ENCODE results near the gene TIPRL.
"Not testable (repeated sequence)": the region's sequence is repeated elsewhere in the genome, so short reads cannot be mapped to it uniquely, and the experiment has no call there.

The TIPRL gene

GRCh38 chr1:168178638-168179437 lies at the start of gene TIPRL:
Gene TIPRL, plus strand, starts transcription at chr1:168178962. Its CDS starts 116 bp downstream, at chr1:168179078.
- in situ Hi-C loops (cut with HindIII; ENCODE audit: low sequenced_read_pairs), result no loop called here

- in situ Hi-C loops (cut with HindIII; ENCODE audit: low sequenced_read_pairs), result no loop called here
Measured at GRCh38 chr1:168129933-168130332, 48.8 kb upstream of the TIPRL start.

GRCh38 chr1:168134132-168134531 lies 44.6 kb upstream of the TIPRL start:
- in situ Hi-C loops (cut with HindIII; ENCODE audit: low sequenced_read_pairs), result no loop called here

- in situ Hi-C loops (cut with HindIII; ENCODE audit: low sequenced_read_pairs), result no loop called here
Measured at GRCh38 chr1:168134642-168135041, 44.1 kb upstream of the TIPRL start.

- in situ Hi-C loops (cut with HindIII; ENCODE audit: low sequenced_read_pairs), result no loop called here
Measured at GRCh38 chr1:168135116-168135920, 43.4 kb upstream of the TIPRL start.

- in situ Hi-C loops (cut with HindIII; ENCODE audit: low sequenced_read_pairs), result no loop called here
Measured at GRCh38 chr1:168135921-168136708, 42.6 kb upstream of the TIPRL start.

GRCh38 chr1:168136709-168137514 lies 41.9 kb upstream of the TIPRL start, which contains the start of gene GPR161:
Gene GPR161, minus strand, starts transcription at chr1:168136930. Its CDS starts 32,080 bp downstream, at chr1:168104850.
- in situ Hi-C loops (cut with HindIII; ENCODE audit: low sequenced_read_pairs), result no loop called here

GRCh38 chr1:168137515-168137821 lies 41.3 kb upstream of the TIPRL start:
- in situ Hi-C loops (cut with HindIII; ENCODE audit: low sequenced_read_pairs), result no loop called here

- in situ Hi-C loops (cut with HindIII; ENCODE audit: low sequenced_read_pairs), result no loop called here
Measured at GRCh38 chr1:168138134-168138533, 40.6 kb upstream of the TIPRL start.

GRCh38 chr1:168139070-168139469 lies 39.7 kb upstream of the TIPRL start:
- in situ Hi-C loops (cut with HindIII; ENCODE audit: low sequenced_read_pairs), result no loop called here

- in situ Hi-C loops (cut with HindIII; ENCODE audit: low sequenced_read_pairs), result no loop called here
Measured at GRCh38 chr1:168141871-168142385, 36.8 kb upstream of the TIPRL start.

- in situ Hi-C loops (cut with HindIII; ENCODE audit: low sequenced_read_pairs), result no loop called here
Measured at GRCh38 chr1:168145184-168146159, 33.3 kb upstream of the TIPRL start.

- in situ Hi-C loops (cut with HindIII; ENCODE audit: low sequenced_read_pairs), result no loop called here
Measured at GRCh38 chr1:168146160-168146539, 32.6 kb upstream of the TIPRL start.

GRCh38 chr1:168146626-168147025 lies 32.1 kb upstream of the TIPRL start:
- in situ Hi-C loops (cut with HindIII; ENCODE audit: low sequenced_read_pairs), result no loop called here

- in situ Hi-C loops (cut with HindIII; ENCODE audit: low sequenced_read_pairs), result no loop called here
Measured at GRCh38 chr1:168148916-168149315, 29.8 kb upstream of the TIPRL start.

- in situ Hi-C loops (cut with HindIII; ENCODE audit: low sequenced_read_pairs), result no loop called here
Measured at GRCh38 chr1:168150283-168150682, 28.5 kb upstream of the TIPRL start.

GRCh38 chr1:168151935-168152334 lies 26.8 kb upstream of the TIPRL start:
- in situ Hi-C loops (cut with HindIII; ENCODE audit: low sequenced_read_pairs), result no loop called here

GRCh38 chr1:168154707-168155106 lies 24.1 kb upstream of the TIPRL start:
- in situ Hi-C loops (cut with HindIII; ENCODE audit: low sequenced_read_pairs), result not testable (repeated sequence)

- in situ Hi-C loops (cut with HindIII; ENCODE audit: low sequenced_read_pairs), result no loop called here
Measured at GRCh38 chr1:168155910-168156309, 22.9 kb upstream of the TIPRL start.
